RWPE1 (cell line): ENCODE data around the gene TSHZ2.

ENCODE experiments used
- CTCF ChIA-PET: fragments of 350-600 bp; sonication (Branson Sonifier 250); formaldehyde crosslinking; extraction: SDS; loops from one replicate; lab custom pipeline; 2021; lab: Yijun Ruan, JAX
- POLR2A ChIA-PET: fragments of 400-600 bp; formaldehyde crosslinking; extraction: SDS; loops from one replicate; lab custom pipeline; 2020; ENCODE audit warnings: antibody characterized with exemption; ENCODE audit not compliant: low non-redundant PET; lab: Yijun Ruan, JAX
- DNase-seq: peaks from one replicate; pipeline ENCODE4 v3.0.0; 2012; ENCODE audit warnings: low spot score
- H3K27ac ChIP-seq: fragments of 450-650 bp; 2 replicates; pipeline ENCODE4 v1.5.1; 2017
- CTCF ChIP-seq: fragments of 450-650 bp; conservative IDR thresholded peaks from 2 replicates; pipeline ENCODE4 v1.5.1; 2017; ENCODE audit warnings: low read depth, mild to moderate bottlenecking

TSHZ2 gene

GRCh38 chr20:53244711-53245110 lies 272.6 kb downstream of the TSHZ2 start:
- H3K27ac ChIP-seq = no peak overlapping the region
- TF ChIP-seq CTCF = no peak
- POLR2A ChIA-PET = no interaction called here
- CTCF ChIA-PET = no interaction called here
- DNase-seq = no peak

GRCh38 chr20:53245574-53245973 lies 273.4 kb downstream of the TSHZ2 start:
- ChIA-PET POLR2A (no interaction called here), CTCF (no interaction called here)
- no peak overlapping the region for H3K27ac ChIP-seq
- no peak for DNase-seq
- no peak for TF ChIP-seq CTCF

- no peak for DNase-seq
- ChIA-PET CTCF (no interaction called here), POLR2A (no interaction called here)
- no peak overlapping the region for H3K27ac ChIP-seq
- no peak for TF ChIP-seq CTCF
Observed at GRCh38 chr20:53247468-53248103, 275.4 kb downstream of the TSHZ2 start.

GRCh38 chr20:53250456-53250855 lies 278.3 kb downstream of the TSHZ2 start:
- POLR2A ChIA-PET = no interaction called here
- TF ChIP-seq CTCF = no peak
- CTCF ChIA-PET = interaction anchor here (0.6 kb wide), 2 partner anchors 89 to 298 kb away, joined by 3 to 4 read pairs; no protein-coding TSS in a partner anchor
- H3K27ac ChIP-seq = no peak overlapping the region
- DNase-seq = no peak

- DNase-seq = no peak
- H3K27ac ChIP-seq = no peak overlapping the region
- CTCF ChIA-PET = interaction anchor here (0.6 kb wide), 1 partner anchor 816 kb away, joined by 3 read pairs; no protein-coding TSS in a partner anchor
- TF ChIP-seq CTCF = no peak
- POLR2A ChIA-PET = no interaction called here
Observed at GRCh38 chr20:53252002-53252401, 279.8 kb downstream of the TSHZ2 start.

GRCh38 chr20:53253668-53254067 lies 281.5 kb downstream of the TSHZ2 start:
- H3K27ac ChIP-seq = no peak overlapping the region
- no peak for DNase-seq
- POLR2A ChIA-PET = no interaction called here
- no peak for TF ChIP-seq CTCF
- CTCF ChIA-PET = interaction anchor here (0.6 to 0.8 kb wide), 3 partner anchors 304 to 686 kb away, joined by 3 to 4 read pairs (median 3); no protein-coding TSS in a partner anchor
